CD4-positive, alpha-beta T cell (primary cell): ENCODE measurements around the gene SDC3. TPM values are rescaled to one million over a fixed set of nuclear protein-coding genes. Genes with fewer than 3 reads are reported as not detected.
A peak's percentile ranks its signal among the peaks of the same experiment; 100 is the strongest.

Experiments used
- ATAC-seq: fragments of 200-7000 bp; cut with Tn5 transposase; one replicate; pipeline ENCODE4 v1.10.0; 2022; ENCODE audit warnings: mild to moderate bottlenecking; ENCODE audit not compliant: poor library complexity
- CTCF ChIA-PET: fragments of 350-600 bp; sonication (Branson Sonifier 250); formaldehyde crosslinking; loops from one replicate; lab custom pipeline; 2021; ENCODE audit warnings: antibody characterized with exemption, inconsistent platforms; lab: Charles Lee
- POLR2A ChIA-PET: fragments of 350-600 bp; sonication (Branson Sonifier 250); formaldehyde crosslinking; loops from one replicate; lab custom pipeline; 2021; ENCODE audit warnings: antibody characterized with exemption, inconsistent platforms; lab: Charles Lee
- DNase-seq, 14 experiments: peaks; one replicate each; pipeline ENCODE4 v3.0.0-alpha.2; 2013 to 2020; ENCODE audit warnings: mixed read lengths in 2 of 14
- H3K27ac ChIP-seq, 2 donors: one replicate each; pipeline versions ENCODE4 v1.5.1 to v1.7.0; 2013; ENCODE audit warnings: low read length in 2 of 2, low read depth in 1 of 2, mild to moderate bottlenecking in 1 of 2
- H3K27me3 ChIP-seq, 2 experiments: 1 replicate in 1 of 2; 2 replicates in 1 of 2; pipeline versions ENCODE4 v1.6.1 to v1.7.0; 2013; ENCODE audit warnings: low read length in 2 of 2, control low read depth in 1 of 2, mild to moderate bottlenecking in 1 of 2, moderate library complexity in 1 of 2; ENCODE audit not compliant: insufficient read depth in 2 of 2, control insufficient read depth in 1 of 2
- H3K36me3 ChIP-seq: one replicate; pipeline ENCODE4 v1.6.1; 2013; ENCODE audit warnings: low read length, control low read depth; ENCODE audit not compliant: insufficient read depth
- H3K4me1 ChIP-seq: one replicate; pipeline ENCODE4 v1.6.1; 2013; ENCODE audit warnings: low read length, control low read depth; ENCODE audit not compliant: insufficient read depth
- H3K4me3 ChIP-seq: one replicate; pipeline ENCODE4 v1.5.1; 2013; ENCODE audit warnings: mild to moderate bottlenecking, low read length, moderate library complexity
- H3K9me3 ChIP-seq, 2 experiments: 1 replicate in 1 of 2; 2 replicates in 1 of 2; pipeline versions ENCODE4 v1.6.1 to v1.7.0; 2013; ENCODE audit warnings: low read length in 2 of 2, mild to moderate bottlenecking in 2 of 2, control low read depth in 1 of 2, moderate library complexity in 1 of 2; ENCODE audit not compliant: control insufficient read depth in 1 of 2, insufficient read depth in 1 of 2
- H3K27ac Mint-ChIP-seq: one replicate; pipeline ENCODE4 v1.8.0; 2020; ENCODE audit warnings: mixed read lengths
- H3K27me3 Mint-ChIP-seq: one replicate; pipeline ENCODE4 v1.8.0; 2021; ENCODE audit warnings: mixed read lengths
- H3K36me3 Mint-ChIP-seq: one replicate; pipeline ENCODE4 v1.8.0; 2021; ENCODE audit warnings: low read depth, mixed read lengths
- H3K4me1 Mint-ChIP-seq: one replicate; pipeline ENCODE4 v1.8.0; 2021; ENCODE audit warnings: low read depth, mixed read lengths
- H3K4me3 Mint-ChIP-seq: one replicate; pipeline ENCODE4 v1.8.0; 2020; ENCODE audit warnings: mild to moderate bottlenecking, mixed read lengths
- H3K9me3 Mint-ChIP-seq: one replicate; pipeline ENCODE4 v1.8.0; 2020; ENCODE audit warnings: mixed read lengths
- intact Hi-C, 2 experiments: fragments of 100-400 bp; cut with DNase I in 1 of 2; cut with micrococcal nuclease in 1 of 2; formaldehyde crosslinking; loops; one replicate each; pipeline versions ENCODE4 v1.15.1 to v1.9.0; 2023 to 2025; cut with DNase I, micrococcal nuclease
- total RNA-seq, 174 experiments: library from RNA in 2 of 174; stranded (reverse) in 2 of 174; gene quantifications; one replicate each; pipeline ENCODE4 v1.2.3 and lab custom pipeline; 2021 to 2026
- TF ChIP-seq, protein P1 (sequence below): fragments of 200-600 bp; IDR thresholded peaks from one replicate; pipeline ENCODE4 v1.8.0; 2022; ENCODE audit warnings: antibody characterized with exemption, mild to moderate bottlenecking

SDC3 gene
- total RNA-seq, 2 experiments from 2014 or later, result 0.14 TPM; not detected in 1

DNA sequence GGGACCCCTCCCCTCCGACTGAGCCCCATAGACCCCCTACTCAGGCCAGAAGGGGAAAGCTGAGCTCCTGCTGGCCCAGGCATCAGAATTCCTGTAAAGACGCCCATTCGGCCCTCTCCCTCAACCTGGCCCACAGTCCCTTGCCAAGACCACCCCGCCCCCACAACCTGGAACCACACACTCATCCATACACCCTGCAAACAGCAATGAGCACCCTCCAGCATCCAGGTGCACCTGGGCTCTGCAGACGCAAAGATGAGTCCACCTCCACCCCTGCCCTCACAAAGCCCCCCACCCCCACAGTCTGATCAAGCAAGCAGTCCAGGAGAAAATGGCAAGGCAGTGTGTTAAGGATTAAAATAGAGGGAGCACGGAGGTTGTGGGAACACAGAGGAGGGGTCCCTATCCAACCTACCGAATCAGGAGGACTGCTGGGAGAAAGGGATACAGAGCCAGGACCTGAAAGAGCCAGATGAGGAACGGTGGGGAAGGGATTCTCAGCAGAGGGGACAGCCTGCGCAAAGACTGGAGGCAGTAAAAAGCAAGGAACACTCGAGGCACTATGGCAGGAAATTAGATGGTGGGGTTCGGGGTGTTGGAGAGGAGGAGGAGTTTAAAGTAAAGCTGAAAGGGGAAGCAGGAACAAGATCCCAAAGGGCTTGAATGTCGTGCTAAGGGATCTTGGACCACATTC is 83.7 kb downstream of the SDC3 start:
- Histone ChIP-seq H3K4me3 (peak overlapping the region; percentile 43), H3K27ac (no peak overlapping the region), H3K4me1 (peaks cover 18% of the 10 kb centered on the region), H3K27me3 (peaks cover 32 to 35% of the 10 kb centered on the region in 2 experiments), H3K36me3 (no peaks in the 10 kb centered on the region), H3K9me3 (peaks cover 0 to 14% of the 10 kb centered on the region in 2 experiments)
- H3K4me3 Mint-ChIP-seq, result no peak overlapping the region
- H3K9me3 Mint-ChIP-seq, result no peaks in the 10 kb centered on the region
- TF ChIP-seq, protein P1, sequence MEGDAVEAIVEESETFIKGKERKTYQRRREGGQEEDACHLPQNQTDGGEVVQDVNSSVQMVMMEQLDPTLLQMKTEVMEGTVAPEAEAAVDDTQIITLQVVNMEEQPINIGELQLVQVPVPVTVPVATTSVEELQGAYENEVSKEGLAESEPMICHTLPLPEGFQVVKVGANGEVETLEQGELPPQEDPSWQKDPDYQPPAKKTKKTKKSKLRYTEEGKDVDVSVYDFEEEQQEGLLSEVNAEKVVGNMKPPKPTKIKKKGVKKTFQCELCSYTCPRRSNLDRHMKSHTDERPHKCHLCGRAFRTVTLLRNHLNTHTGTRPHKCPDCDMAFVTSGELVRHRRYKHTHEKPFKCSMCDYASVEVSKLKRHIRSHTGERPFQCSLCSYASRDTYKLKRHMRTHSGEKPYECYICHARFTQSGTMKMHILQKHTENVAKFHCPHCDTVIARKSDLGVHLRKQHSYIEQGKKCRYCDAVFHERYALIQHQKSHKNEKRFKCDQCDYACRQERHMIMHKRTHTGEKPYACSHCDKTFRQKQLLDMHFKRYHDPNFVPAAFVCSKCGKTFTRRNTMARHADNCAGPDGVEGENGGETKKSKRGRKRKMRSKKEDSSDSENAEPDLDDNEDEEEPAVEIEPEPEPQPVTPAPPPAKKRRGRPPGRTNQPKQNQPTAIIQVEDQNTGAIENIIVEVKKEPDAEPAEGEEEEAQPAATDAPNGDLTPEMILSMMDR, result no peak
- ChIA-PET CTCF (no interaction called here), POLR2A (no interaction called here)
- H3K27me3 Mint-ChIP-seq, result peaks cover 88% of the 10 kb centered on the region
- intact Hi-C loops, result no loop called here
- H3K27ac Mint-ChIP-seq, result no peak overlapping the region
- no peak for DNase-seq
- peaks cover 28% of the 10 kb centered on the region for H3K4me1 Mint-ChIP-seq
- no peak for ATAC-seq
- no peaks in the 10 kb centered on the region for H3K36me3 Mint-ChIP-seq

GRCh38 chr1:30823969-30824735 is 84.4 kb downstream of the SDC3 start:
- peak; percentile 74 for ATAC-seq
- ChIA-PET CTCF (no interaction called here), POLR2A (no interaction called here)
- peaks cover 18% of the 10 kb centered on the region for H3K4me1 ChIP-seq
- peak overlapping the region; percentile 78 for H3K4me3 Mint-ChIP-seq
- TF ChIP-seq, protein P1, result no peak
- DNase-seq, result peak; percentile 14 to 78 (median 38)
- H3K36me3 ChIP-seq, result no peaks in the 10 kb centered on the region
- peaks cover 0 to 9% of the 10 kb centered on the region in 2 experiments for H3K9me3 ChIP-seq
- intact Hi-C loops, result no loop called here
- peaks cover 89% of the 10 kb centered on the region for H3K27me3 Mint-ChIP-seq
- H3K27me3 ChIP-seq, result peaks cover 33 to 38% of the 10 kb centered on the region in 2 experiments
- peaks cover 28% of the 10 kb centered on the region for H3K4me1 Mint-ChIP-seq
- H3K4me3 ChIP-seq, result peak overlapping the region; percentile 43
- no peaks in the 10 kb centered on the region for H3K9me3 Mint-ChIP-seq
- no peaks in the 10 kb centered on the region for H3K36me3 Mint-ChIP-seq
- no peak overlapping the region for H3K27ac ChIP-seq
- no peak overlapping the region for H3K27ac Mint-ChIP-seq

GRCh38 chr1:30823627-30823968 is 85.0 kb downstream of the SDC3 start:
- Mint-ChIP-seq H3K27ac (no peak overlapping the region), H3K27me3 (peaks cover 86% of the 10 kb centered on the region), H3K9me3 (no peaks in the 10 kb centered on the region), H3K4me3 (peak overlapping the region; percentile 78), H3K36me3 (no peaks in the 10 kb centered on the region), H3K4me1 (peaks cover 28% of the 10 kb centered on the region)
- CTCF ChIA-PET, result no interaction called here
- Histone ChIP-seq H3K4me3 (no peak overlapping the region), H3K4me1 (peaks cover 18% of the 10 kb centered on the region), H3K27ac (no peak overlapping the region), H3K36me3 (no peaks in the 10 kb centered on the region), H3K27me3 (peaks cover 33 to 44% of the 10 kb centered on the region in 2 experiments), H3K9me3 (peaks cover 0 to 8% of the 10 kb centered on the region in 2 experiments)
- ATAC-seq (no peak), DNase-seq (no peak)
- TF ChIP-seq, protein P1, result no peak
- POLR2A ChIA-PET, result no interaction called here
- intact Hi-C loops, result no loop called here
